ENCODE measurements around the gene SYNJ1.
"Not testable (repeated sequence)": the region's sequence is repeated elsewhere in the genome, so short reads cannot be mapped to it uniquely, and the experiment has no call there.

SYNJ1 gene

GRCh38 chr21:32695482-32695881 lies 32.3 kb downstream of the SYNJ1 start:
- DNase-seq (ENCODE audit: low spot score): not testable (repeated sequence)

DNA sequence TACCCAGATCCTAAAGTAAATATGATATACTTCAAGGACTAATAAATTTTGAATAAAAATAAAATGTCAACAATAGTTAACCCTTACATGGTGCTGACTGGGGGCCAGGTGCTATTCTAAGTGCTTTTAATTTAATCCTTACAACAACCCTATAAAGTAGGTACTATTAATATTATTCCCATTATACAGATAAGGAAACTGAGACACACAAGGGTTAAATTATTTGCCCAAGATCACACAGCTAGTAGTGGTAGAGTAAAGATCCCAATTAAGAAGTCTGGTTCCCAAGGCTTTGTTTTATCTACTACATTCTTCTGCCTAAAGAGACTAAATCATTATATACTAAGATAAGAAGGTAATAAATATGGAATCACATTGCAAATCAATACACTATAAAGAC lies 34.2 kb downstream of the SYNJ1 start:
- no peak for DNase-seq (ENCODE audit: low spot score)

- no peak for DNase-seq (ENCODE audit: low spot score)
These were observed 37.7 kb downstream of the SYNJ1 start for GRCh38 chr21:32690085-32690484.

DNA sequence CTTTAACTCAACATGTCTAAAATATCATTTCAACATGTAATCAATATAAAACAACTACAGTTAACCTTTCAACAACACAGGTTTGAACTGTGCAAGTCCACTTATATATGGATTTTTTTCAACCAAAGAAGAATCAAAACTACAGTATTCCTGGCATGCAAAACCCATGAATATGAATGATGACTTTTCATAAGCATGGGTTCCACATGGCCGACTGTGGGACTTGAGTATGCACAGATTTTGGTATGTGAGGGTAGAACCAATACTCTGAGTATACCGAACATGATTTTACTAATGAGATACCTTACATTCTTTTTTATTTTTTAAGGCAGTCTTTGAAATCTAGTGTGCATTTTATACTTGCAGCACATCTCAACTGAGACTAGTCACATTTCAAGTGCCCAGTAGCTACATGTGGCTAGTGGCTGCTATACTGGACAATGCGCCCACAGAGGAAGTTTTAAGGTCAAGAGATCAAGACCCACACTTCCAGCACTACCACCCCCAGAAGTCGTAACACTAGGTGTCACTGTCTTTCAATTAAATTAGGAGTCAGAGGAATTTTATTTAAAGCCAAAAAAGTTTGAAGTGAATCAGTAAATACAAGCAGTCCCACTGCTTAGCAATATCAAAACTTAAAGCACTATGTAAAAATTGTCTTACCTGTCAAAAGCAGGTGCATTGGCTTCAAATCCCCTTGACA lies 40.0 kb downstream of the SYNJ1 start:
- DNase-seq (ENCODE audit: low spot score): no peak

DNA sequence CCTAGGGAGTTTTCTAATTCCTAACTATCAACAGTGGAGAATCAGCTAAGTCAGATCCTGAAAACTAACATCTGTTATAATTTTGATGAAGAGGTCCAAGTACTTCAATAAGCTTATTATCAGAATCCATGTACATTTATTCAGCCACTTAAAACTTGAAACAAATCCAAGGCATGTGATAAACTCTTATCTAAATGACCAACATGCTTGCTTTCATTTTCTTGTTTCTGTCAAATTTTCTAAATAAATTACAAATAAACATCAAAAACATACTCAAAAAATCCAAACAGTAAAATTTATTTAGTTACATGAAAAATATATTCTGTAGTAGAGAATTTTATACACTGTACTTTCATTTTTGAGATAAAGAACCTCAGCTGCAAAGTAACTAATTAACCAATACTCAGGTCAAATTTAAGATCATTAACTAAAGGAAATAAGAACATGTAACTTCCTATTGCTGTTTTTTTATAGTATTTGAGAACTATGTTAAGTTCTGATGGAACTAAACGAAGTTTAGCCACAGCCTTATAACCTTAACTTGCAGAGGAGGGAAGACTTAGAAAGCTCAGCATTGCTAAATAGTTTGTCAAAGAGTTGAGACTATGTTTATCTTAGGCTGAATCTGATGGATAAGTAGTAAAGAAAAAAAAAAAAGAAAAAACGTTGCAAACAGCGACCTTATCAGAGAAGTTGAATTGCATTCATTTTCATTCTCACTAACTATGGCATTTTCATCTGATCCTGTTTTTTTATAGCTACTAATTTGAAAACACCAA lies 44.9 kb downstream of the SYNJ1 start:
- DNase-seq (ENCODE audit: low spot score): no peak

GRCh38 chr21:32674731-32675130 lies 53.1 kb downstream of the SYNJ1 start:
- DNase-seq (ENCODE audit: low spot score): no peak

DNA sequence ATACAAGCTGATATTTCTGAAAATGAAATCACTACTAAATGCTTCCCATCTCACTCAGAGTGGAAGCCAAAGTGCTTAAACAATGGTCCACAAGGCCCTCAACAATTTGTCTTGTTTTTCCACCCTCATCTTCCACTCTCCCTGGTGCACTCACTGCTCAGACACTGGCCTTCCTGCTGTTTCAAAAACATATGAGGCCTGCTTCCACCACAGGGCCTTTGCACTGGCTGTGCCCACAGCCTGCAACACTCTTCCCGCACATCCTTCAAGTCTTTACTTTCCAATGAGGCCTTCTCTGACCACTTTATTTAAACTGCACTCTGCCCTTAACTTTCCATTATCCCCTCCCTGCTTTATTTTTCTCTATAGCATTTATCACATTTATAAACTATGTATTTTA lies 53.8 kb downstream of the SYNJ1 start:
- no peak for DNase-seq (ENCODE audit: low spot score)

DNA sequence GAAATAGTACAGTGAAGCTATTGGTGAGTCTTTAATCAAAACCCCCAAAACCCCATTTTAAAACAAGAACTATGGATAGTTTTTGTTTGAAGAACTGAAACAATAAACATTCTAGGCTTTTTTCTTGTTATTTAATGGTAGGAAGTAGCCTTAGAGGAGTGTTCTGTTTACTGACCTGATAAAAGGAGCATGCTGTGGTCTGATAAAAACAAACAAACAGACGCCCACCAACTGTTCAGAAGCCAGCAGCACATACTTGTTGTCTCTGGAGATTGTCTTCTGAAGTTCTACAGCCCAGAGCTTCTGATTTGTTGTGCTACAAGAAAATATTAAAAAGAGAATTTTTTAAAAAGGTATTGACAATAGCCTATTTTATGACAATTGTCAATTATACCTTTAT lies 61.6 kb downstream of the SYNJ1 start:
- no peak for DNase-seq (ENCODE audit: low spot score)

DNA sequence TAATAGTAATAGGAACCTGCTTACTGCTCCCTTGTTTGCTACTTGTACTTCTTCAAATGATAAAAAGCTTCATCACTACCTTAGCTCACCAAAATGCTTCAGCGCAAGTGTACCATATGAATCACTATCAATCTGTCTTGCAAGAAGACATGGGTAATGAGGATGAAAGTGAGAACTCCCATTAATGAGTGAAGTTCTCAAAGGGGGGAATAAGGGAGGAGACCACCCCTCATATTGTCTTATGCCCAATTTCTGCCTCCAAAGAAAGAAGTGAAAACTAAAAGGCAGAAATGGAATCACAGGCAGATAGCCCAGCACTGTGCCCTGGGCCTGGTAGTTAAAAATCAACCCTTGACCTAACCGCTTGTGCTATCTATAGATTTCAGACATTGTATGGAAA lies 63.7 kb downstream of the SYNJ1 start:
- DNase-seq (ENCODE audit: low spot score): not testable (repeated sequence)

- DNase-seq (ENCODE audit: low spot score): not testable (repeated sequence)
These were observed 65.8 kb downstream of the SYNJ1 start for GRCh38 chr21:32661981-32662380.

GRCh38 chr21:32661026-32661782 lies 66.6 kb downstream of the SYNJ1 start:
- DNase-seq (ENCODE audit: low spot score): not testable (repeated sequence)

- no peak for DNase-seq (ENCODE audit: low spot score)
These were observed 69.3 kb downstream of the SYNJ1 start for GRCh38 chr21:32658524-32658923.

GRCh38 chr21:32653326-32653901 lies 74.4 kb downstream of the SYNJ1 start:
- peak; percentile 45 for DNase-seq (ENCODE audit: low spot score)

- DNase-seq (ENCODE audit: low spot score): no peak
These were observed 79.6 kb downstream of the SYNJ1 start for GRCh38 chr21:32648165-32648564.

GRCh38 chr21:32645261-32646182 lies 82.3 kb downstream of the SYNJ1 start:
- DNase-seq (ENCODE audit: low spot score): no peak

DNA sequence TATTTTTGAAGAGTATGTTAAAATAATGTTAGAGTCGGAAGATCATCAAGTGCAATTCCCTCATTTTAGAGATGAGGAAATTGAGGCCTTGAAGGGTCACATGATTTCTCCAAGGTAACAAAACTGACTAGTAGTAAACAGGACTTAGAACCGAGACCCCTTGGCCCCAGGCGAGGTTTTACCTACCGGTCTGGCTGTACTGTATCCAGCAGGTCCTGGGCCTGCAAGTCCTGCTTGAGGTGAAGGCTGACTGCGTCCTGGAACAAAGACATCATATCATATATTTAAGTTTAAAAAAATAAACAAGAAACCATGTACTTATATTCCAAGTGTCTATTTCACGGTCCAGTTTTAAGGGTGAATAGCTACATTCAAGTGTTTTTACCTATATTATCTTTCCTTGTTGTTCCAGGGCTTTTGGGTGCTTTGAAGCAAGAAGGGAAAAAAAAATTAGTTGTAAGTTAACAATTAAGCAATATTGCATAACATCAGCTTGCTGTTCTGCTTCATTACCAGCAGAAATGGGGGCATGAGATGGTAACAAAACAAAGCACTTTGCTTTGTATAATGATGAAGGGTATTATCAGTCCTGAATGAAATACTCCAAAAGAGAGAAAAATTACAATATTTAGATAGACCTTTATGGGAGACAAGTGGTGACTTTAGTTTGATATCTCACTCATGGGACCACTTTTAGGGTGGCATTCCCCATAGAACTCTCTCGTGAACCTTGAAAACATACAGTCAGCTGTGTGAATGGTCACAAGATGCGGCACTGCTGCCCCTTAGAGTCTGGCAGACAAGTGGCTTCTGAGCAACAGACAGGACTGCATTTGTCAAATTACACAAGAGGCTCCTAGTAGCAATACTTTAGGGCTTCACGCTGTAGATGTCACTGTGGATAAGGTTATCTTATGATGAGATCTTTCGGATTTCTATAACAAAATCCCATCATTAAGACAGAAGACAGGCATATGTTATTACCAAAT lies 85.8 kb downstream of the SYNJ1 start:
- DNase-seq (ENCODE audit: low spot score): no peak

DNA sequence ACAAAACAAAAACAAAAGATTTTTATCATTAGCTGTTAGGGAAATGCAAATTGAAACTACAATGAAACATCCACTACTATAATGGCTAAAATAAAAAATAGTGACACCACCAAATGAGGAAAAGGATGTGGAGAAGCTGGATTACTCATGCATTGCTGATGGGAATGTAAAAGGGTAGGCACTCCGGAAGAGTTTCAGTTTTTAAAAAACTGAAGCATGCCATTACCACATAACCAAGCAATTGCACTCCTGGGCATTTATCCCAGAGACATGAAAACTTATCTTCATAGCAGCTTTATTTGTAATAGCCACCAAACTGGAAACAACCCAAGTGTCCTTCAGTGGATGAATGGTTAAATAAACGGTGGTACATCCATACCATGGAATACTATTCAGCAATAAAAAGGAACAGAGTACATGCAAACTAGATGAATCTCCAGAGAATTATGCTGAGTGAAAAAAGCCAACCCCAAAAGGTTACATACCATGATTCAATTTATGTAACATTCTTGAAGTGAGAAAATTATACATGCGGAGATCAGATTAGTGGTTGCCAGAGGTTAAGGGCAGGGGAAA lies 101.1 kb downstream of the SYNJ1 start:
- DNase-seq (ENCODE audit: low spot score): no peak

DNA sequence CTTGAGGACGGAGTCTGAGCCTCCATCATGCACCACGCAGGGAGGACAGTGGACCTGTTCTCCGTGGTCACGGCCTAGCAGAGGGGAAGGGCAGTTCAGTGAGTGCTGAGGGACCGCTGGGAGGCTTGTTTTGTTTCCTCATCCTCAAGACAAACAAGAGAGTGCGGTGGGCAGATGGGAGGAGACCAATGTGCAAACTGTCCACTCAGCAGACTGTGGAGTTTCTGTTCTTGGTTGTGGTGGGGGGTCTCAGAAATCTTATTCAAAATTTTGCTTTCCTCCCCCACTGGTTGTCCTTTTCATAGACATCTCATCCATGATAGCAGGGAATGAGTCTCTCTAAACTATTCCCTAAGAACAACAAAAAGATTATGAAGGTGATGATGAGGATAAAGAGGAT lies 109.6 kb downstream of the SYNJ1 start:
- not testable (repeated sequence) for DNase-seq (ENCODE audit: low spot score)

- DNase-seq (ENCODE audit: low spot score): no peak
These were observed 114.3 kb downstream of the SYNJ1 start for GRCh38 chr21:32613436-32614043.

Measured in HuH-7 (cell line).